Astrocyte (in vitro differentiated cells and primary cell): ENCODE results near the gene MPHOSPH9.

Experiments
- EZH2 ChIP-seq: IDR thresholded peaks from 2 replicates; pipeline ENCODE4 v1.6.1; 2012; ENCODE audit warnings: mild to moderate bottlenecking, low read length, inconsistent platforms; ENCODE audit not compliant: insufficient read depth
- TF ChIP-seq, protein P1 (sequence below): IDR thresholded peaks from 2 replicates; pipeline ENCODE4 v1.5.1; 2011; ENCODE audit warnings: low read depth, mild to moderate bottlenecking, inconsistent platforms, low read length, moderate library complexity; ENCODE audit not compliant: insufficient read depth

DNA sequence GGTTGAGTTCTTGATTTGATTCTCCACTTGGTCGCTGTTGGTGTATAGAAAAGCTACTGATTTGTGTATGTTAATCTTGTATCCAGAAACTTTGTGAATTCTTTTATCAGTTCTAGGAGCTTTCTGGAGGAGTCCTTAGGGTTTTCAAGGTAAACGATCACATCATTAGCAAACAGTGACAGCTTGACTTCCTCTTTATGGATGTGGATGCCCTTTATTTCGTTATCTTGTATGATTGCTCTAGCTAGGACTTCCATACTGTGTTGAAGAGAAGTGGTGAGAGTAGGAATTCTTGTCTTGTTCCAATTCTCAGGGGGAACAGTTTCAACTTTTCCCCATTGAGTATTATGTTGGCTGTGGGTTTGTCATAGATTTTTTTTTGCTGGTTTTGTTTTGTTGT lies 12.7 kb upstream of the MPHOSPH9 start:
- TF ChIP-seq, protein P1, sequence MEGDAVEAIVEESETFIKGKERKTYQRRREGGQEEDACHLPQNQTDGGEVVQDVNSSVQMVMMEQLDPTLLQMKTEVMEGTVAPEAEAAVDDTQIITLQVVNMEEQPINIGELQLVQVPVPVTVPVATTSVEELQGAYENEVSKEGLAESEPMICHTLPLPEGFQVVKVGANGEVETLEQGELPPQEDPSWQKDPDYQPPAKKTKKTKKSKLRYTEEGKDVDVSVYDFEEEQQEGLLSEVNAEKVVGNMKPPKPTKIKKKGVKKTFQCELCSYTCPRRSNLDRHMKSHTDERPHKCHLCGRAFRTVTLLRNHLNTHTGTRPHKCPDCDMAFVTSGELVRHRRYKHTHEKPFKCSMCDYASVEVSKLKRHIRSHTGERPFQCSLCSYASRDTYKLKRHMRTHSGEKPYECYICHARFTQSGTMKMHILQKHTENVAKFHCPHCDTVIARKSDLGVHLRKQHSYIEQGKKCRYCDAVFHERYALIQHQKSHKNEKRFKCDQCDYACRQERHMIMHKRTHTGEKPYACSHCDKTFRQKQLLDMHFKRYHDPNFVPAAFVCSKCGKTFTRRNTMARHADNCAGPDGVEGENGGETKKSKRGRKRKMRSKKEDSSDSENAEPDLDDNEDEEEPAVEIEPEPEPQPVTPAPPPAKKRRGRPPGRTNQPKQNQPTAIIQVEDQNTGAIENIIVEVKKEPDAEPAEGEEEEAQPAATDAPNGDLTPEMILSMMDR, result no peak
- TF ChIP-seq EZH2, result no peak
